ENCODE data around the gene MYO5B.

Gene MYO5B

DNA sequence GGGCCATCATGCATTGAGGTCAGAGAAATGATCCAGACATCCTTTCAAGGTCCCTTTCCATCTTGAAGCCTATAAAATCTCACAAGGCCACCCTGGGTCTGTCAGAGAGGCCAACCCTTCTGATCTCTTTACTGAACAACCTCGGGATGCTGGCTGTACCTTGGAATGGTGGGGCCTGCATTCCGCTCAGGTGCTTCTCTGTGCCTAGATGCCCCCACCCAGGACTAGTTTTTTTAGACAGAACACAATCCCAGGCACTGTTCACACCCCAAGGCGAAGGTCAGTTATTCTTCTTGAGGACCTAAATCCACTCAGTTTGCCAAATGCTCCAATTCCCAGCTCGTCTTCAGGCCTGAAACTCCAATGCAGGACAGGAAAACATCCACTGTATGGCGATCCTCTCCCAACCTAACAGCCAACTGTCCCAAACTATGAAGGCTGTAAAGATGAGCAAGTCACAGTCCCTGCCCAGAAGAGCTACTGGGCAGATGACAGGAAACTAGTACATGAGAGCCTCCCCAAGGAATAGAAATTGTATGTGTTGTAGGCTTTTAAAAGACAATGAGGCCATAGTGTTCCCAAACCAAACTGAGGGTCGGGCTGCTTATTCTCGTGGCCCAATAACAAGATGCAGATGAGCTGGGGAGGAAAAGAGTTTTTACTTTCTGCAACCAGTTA, 227.2 kb downstream of the MYO5B start:
- peak; percentile 22 for DNase-seq (ENCODE audit: low spot score)

DNA sequence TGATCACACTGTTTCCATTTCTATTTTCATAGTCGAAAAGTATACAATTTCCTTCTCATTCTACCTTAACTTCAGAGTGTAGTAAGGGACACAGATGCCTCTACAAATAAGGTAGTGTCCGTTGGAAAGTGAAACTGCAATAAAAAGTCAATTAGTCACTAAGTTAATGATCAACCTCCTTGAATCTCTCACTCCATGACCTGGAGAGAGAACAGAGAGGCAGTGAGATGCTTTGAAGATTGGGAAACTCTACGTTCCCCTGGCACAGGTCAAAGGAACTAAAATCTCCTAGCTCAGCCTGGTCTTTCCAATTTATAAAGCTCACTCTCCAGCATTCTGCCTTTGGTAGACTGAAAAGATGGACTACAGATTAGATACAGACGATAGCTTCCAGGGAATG, 227.8 kb downstream of the MYO5B start:
- DNase-seq (ENCODE audit: low spot score): no peak

DNA sequence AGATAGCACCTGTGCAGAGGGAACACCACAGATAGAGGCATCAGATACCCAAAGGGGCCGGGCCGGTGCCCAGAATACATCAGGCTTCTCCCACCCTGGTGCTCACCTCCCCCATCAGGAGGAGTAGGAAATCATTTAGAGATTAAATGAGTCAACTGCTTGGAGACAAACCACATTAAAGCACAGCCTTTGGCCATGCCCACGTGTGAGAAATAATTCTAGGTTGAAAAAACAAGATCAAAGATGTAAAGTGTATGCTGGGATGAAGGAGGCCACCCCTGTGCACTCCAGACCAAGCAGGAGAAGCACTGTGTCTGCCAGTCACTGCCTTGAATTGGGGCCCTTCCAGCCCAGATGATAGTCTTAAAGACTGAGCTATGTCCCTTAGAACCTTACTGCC, 228.9 kb downstream of the MYO5B start:
- no peak for DNase-seq (ENCODE audit: low spot score)

DNA sequence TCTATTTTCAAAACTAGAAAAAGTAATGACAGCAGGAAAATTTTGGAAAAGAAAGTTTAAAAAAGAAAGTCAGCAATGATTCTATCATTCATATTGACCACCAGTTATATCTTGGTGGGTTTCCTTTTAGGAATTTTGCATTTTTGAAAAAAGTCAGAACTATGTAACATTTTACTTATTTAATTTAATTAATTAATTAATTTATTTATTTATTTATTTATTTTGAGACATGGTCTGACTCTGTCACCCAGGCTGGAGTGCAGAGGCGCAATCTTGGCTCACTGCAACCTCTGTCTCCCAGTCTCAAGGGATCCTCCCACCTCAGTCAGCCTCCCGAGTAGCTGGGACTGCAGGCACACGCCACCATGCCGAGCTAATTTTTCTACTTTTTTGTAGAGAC, 231.7 kb downstream of the MYO5B start:
- no peak for DNase-seq (ENCODE audit: low spot score)

DNA sequence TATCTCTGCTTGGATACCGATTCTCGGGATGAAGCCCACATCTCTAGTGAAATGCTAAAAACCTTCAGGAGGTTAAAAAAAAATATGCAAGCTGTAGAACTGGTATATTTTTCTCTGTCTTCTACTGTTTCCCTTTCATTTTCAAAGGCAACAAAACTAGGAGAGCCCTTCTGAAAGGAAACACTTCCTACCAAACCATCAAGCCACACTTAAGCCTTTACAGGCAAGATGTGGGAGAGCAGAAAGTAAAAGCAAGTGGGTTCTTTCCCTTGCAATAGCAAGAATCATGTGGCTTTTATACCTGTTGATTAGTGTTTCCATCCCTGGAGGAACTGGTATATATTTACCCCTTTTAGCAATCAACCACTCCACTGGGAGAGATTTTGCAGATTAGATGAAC, 233.7 kb downstream of the MYO5B start:
- no peak for DNase-seq (ENCODE audit: low spot score)

- no peak for DNase-seq (ENCODE audit: low spot score)
These were observed 234.6 kb downstream of the MYO5B start for GRCh38 chr18:49960376-49960775.

- no peak for DNase-seq (ENCODE audit: low spot score)
These were observed 235.8 kb downstream of the MYO5B start for GRCh38 chr18:49959176-49959575.

DNA sequence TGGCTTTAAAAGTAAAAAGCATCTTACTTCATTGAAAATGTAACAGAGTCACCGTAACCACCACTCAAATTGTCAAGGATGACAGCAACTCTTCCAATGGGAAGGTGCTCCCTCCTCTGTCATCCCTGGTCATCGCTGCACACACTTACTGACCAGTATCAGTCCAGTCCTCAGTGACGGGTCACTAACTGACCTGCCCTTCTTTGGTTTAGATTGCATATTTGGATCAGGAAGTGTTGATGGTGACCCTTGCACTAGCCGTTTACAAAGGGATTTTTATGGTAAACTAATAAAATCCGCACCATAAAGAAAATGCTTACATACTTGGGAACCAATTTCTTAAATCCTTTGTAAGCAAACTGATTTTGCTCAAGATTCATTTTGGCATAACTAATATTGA, 239.7 kb downstream of the MYO5B start:
- no peak for DNase-seq (ENCODE audit: low spot score)

DNA sequence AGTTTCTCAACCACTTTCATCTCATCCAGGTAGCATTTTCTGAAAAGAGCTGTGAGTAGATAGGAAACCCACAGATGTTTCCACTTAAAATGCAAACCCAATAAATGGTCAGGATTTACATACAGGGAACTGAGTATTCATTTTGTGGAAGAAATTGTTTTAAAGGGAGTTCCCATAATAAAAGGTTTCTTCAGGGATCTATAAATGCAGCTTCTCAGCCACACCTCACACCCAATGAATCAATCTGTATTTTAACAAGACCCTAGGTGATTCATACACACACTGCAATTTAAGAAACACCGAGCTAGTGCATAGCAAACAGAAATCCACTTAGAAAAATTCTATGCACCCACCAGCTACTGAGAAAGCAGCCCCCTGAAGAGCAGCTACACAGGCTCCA, 241.6 kb downstream of the MYO5B start:
- no peak for DNase-seq (ENCODE audit: low spot score)

DNA sequence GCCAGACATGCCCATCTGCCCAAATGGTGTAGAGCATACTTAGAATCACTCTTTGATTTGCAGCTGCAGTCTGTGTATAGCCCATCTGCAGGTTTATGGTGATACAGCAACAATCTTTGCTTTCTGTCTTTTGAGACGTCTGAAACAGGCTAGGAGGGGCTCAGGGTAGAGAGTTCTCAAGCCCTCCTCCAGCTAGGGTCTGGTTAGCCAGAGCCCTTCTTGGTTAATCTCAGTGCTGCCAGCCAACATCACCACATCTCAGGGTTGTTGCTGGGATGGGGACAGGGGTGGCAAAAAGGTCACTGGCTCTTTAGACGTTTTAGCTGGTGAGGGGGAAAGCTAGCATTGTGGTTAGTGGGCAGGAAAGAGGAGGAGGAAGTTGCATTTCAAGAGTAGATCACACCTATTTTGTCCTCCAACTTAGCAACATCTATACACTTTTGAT, 245.0 kb downstream of the MYO5B start:
- no peak for DNase-seq (ENCODE audit: low spot score)

GRCh38 chr18:49948975-49949374, 246.0 kb downstream of the MYO5B start:
- no peak for DNase-seq (ENCODE audit: low spot score)

GRCh38 chr18:49944663-49945062, 250.3 kb downstream of the MYO5B start:
- no peak for DNase-seq (ENCODE audit: low spot score)

DNA sequence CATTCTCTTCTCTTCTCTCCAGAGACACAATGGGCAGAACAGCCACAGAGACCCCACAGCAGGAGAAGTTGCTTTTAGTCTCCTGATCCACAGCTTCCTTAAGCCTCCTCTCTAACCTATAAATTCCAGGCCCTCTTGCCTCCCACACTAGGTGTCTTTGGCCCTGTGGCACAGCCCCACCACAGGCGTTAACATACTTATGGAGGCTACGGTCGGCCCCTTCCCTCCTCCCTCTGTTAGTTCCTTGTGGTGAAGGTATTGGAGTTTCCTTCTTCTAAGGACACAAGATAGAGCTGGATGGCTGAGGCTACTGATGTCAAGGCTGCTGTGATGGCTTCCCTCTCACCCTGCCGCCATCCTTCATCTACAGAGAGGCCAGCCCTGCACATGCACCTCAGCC, 258.1 kb downstream of the MYO5B start:
- no peak for DNase-seq (ENCODE audit: low spot score)

DNA sequence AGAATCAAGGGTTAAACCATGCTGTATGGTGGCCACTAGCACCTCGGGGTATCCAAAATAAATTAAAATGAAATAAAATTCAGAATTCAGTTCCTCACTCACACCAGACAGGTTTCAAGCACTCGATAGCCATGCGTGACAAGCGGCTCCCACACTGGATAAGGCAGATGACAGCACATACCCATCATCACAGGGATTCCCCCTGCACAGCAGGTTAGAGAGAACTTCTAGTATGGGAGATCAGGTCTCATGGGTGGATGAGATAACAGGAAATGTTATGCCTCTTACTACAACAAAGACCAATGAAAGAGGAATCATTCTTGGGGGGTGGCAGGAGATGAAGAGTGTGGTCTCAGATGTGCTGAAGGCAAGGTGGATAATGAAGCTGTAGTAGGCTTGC, 259.7 kb downstream of the MYO5B start:
- no peak for DNase-seq (ENCODE audit: low spot score)

DNA sequence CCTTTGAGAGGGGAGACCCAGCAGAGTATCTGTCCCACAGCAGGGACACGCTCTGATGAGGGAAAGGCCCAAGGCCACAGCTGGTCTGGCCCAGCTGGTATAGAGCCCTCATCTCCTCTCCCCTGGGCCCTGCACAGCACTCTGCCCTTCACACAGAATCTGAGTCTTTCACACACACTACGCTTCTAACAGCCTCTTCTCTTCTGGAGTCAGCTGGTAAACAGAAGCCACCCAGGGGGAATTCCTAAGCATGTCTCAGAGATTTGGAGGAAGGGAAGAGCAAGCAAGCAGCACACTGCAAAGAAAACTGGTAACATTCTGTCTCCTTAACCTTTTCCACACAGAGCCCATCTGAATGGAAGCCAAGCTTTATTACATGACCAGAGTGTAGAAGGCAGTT, 260.5 kb downstream of the MYO5B start:
- DNase-seq (ENCODE audit: low spot score): no peak

GRCh38 chr18:49933530-49934128, 261.3 kb downstream of the MYO5B start:
- DNase-seq (ENCODE audit: low spot score): no peak

- no peak for DNase-seq (ENCODE audit: low spot score)
These were observed 263.2 kb downstream of the MYO5B start for GRCh38 chr18:49931760-49932159.

DNA sequence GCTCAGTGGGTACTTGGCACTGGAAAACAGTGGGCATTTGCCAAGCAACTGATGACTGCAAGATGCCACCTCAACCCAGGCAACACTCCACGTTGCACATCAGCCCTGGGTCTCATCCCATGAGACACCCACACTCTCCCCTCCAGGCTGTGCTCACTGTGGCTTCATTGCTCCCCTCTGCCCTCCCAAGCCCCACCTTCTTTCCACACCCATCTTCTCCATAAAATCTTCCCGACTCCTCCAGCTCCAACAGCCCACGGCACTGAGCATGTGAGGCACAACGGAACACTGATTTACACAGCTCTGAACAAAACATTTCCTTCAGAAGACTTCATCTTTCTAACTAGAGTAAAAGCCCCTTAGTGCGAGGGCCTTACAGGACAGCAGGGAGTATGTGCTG, 263.8 kb downstream of the MYO5B start:
- no peak for DNase-seq (ENCODE audit: low spot score)

DNA sequence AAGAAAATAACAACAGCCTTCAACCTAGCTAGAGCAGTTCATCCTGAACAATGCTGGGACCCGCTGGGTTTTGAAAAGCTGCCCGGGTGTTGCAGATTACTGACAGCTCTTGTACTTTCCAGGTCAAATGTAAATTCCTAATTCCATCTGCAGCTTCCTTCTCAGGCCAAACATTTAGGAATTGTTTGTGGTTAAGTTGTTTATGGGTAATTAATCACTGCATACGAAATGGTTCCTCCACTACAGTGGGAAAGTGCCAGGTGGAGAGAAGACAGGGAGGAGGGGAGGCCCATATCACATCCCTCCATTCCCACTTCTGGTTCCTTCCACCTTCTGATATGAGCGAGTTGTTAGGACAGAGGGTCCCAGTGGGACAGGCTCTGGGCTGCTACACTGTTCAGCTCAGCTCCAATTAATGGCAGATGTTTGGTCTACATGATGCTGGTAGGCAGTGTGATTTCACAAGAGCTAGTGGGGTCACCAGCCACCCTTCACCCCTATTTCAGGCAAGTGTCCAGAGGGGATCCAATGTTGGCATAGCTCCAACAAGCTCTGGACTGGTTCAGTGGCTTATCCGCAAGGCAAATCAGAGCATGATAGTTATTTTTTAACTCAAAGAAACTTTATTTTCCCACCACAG, 268.7 kb downstream of the MYO5B start:
- no peak for DNase-seq (ENCODE audit: low spot score)

- no peak for DNase-seq (ENCODE audit: low spot score)
These were observed 270.5 kb downstream of the MYO5B start for GRCh38 chr18:49924293-49924983.

- DNase-seq (ENCODE audit: low spot score): no peak
These were observed 272.7 kb downstream of the MYO5B start for GRCh38 chr18:49922228-49922627.

GRCh38 chr18:49921318-49921985, 273.5 kb downstream of the MYO5B start:
- peak; percentile 12 for DNase-seq (ENCODE audit: low spot score)

All from COLO829 (cell line).